ENCODE measurements around the gene CMTM4. TPM values are rescaled to one million over a fixed set of nuclear protein-coding genes. Genes with fewer than 3 reads are reported as not detected.

The CMTM4 gene
- total and polyA plus RNA-seq, 11 donors, result 4.5 to 22.5 (median 12.2) TPM

DNA sequence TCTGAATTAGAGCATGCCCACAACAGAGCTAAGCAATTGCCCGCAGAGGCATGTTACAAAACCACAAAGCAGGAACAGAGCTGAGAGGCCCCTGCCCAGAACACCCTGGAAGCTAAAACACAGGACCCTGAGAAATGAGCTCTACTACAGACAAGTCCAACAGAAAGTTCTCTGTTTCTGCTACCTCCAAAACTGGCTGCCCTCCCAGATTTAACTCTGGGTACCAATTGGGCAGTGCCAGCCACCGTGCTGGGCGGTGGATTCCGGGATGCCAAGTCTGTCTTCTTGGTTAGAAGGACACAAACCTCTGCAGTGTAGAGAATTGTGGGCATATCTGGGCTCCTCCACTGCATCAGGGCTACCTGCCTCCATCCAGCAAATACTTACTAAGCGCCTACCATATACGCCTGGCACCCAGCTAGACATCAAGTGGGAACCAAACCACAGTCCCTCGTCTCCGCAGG lies 1.0 kb downstream of the CMTM4 start:
- Histone ChIP-seq H3K36me3 (no peaks in the 10 kb centered on the region), H3K27ac (peak overlapping the region in 1 of 12 donors; percentile 58), H3K27me3 (no peaks in the 10 kb centered on the region), H3K4me3 (peak overlapping the region in 11 of 12 donors; percentile 60 to 94 (median 78)), H3K9me3 (no peaks in the 10 kb centered on the region), H3K4me1 (peaks cover 0 to 21% (median 12%) of the 10 kb centered on the region in 12 donors)
- no peak for DNase-seq
- 46 to 63% (median 52%) methylated on average over 6 to 8 of the region's 8 CpGs for WGBS, 4 donors
- ATAC-seq, result no peak
- intact Hi-C loops (cut with DNase I), result loop anchor here in 2 of 10 donors (5.0 to 10.0 kb wide), 3 partner anchors 49 to 81 kb away; partner anchors contain the start of gene DYNC1LI2 (in 1 of the 2)
- no peak for TF ChIP-seq POLR2A (IDR thresholded peaks at IDR 0.05)
- TF ChIP-seq, protein P1, sequence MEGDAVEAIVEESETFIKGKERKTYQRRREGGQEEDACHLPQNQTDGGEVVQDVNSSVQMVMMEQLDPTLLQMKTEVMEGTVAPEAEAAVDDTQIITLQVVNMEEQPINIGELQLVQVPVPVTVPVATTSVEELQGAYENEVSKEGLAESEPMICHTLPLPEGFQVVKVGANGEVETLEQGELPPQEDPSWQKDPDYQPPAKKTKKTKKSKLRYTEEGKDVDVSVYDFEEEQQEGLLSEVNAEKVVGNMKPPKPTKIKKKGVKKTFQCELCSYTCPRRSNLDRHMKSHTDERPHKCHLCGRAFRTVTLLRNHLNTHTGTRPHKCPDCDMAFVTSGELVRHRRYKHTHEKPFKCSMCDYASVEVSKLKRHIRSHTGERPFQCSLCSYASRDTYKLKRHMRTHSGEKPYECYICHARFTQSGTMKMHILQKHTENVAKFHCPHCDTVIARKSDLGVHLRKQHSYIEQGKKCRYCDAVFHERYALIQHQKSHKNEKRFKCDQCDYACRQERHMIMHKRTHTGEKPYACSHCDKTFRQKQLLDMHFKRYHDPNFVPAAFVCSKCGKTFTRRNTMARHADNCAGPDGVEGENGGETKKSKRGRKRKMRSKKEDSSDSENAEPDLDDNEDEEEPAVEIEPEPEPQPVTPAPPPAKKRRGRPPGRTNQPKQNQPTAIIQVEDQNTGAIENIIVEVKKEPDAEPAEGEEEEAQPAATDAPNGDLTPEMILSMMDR (IDR thresholded peaks at IDR 0.05), result no peak

- DNase-seq (no peak), ATAC-seq (no peak)
- no peak overlapping the region for H3K4me3 ChIP-seq
- H3K9me3 ChIP-seq, result no peaks in the 10 kb centered on the region
- TF ChIP-seq, protein P1 (IDR thresholded peaks at IDR 0.05), result no peak
- TF ChIP-seq POLR2A (IDR thresholded peaks at IDR 0.05), result no peak
- H3K4me1 ChIP-seq, result peaks cover 0 to 20% (median 12%) of the 10 kb centered on the region in 12 donors
- 91 to 93% (median 92%) methylated on average over 4 of the region's 4 CpGs for WGBS, 4 donors
- no peak overlapping the region for H3K27ac ChIP-seq
- H3K27me3 ChIP-seq, result no peaks in the 10 kb centered on the region
- no peaks in the 10 kb centered on the region for H3K36me3 ChIP-seq
- intact Hi-C loops (cut with DNase I), result loop anchor here in 1 of 10 donors (10.0 kb wide), 2 partner anchors 52 to 78 kb away; no protein-coding TSS in a partner anchor
These were observed 3.4 kb downstream of the CMTM4 start for GRCh38 chr16:66693149-66693548.

DNA sequence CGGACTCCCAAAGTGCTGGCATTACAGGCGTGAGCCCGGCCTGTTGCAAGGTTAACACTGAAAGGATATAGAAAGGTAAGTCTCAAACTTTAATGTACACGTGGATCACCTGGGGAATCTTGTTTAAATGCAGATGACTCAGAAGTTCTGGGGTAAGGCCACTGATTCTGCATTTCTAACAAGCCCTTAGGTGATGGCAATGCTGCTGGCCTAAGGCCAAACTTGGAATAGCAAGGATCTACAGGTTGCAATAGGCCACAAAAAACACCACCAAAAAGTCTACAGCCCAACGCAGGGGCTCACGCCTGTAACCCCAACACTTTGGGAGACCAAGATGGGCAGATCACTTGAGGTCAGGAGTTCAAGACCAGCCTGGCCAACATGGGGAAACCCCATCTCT lies 4.2 kb downstream of the CMTM4 start:
- TF ChIP-seq, protein P1 (IDR thresholded peaks at IDR 0.05), result no peak
- no peak for TF ChIP-seq POLR2A (IDR thresholded peaks at IDR 0.05)
- no peak overlapping the region for H3K27ac ChIP-seq
- intact Hi-C loops (cut with DNase I), result loop anchor here in 1 of 10 donors (10.0 kb wide), 2 partner anchors 52 to 78 kb away; no protein-coding TSS in a partner anchor
- H3K4me3 ChIP-seq, result no peak overlapping the region
- no peaks in the 10 kb centered on the region for H3K27me3 ChIP-seq
- peaks cover 0 to 18% (median 12%) of the 10 kb centered on the region in 12 donors for H3K4me1 ChIP-seq
- 93 to 96% (median 94%) methylated on average over 6 of the region's 6 CpGs for WGBS, 4 donors
- DNase-seq (no peak), ATAC-seq (no peak)
- no peaks in the 10 kb centered on the region for H3K9me3 ChIP-seq
- H3K36me3 ChIP-seq, result no peaks in the 10 kb centered on the region

DNA sequence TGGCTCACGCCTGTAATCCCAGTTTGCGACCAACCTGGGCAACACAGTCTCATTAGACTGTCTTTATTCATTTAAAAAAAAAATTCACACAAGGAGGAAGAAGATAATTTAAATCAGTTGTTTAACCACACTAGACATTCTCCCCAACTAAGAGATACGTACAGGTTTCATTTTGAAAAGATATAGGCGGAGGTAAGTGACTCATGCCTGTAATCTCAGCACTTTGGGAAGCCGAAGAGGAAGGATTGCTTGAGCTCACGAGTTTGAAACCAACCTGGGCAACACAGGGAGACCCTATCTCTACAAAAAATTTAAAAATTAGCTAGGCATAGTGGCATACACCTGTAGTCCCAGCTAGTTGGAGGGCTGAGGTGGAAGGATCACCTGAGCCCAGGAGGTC lies 5.3 kb downstream of the CMTM4 start:
- no peaks in the 10 kb centered on the region for H3K9me3 ChIP-seq
- no peaks in the 10 kb centered on the region for H3K27me3 ChIP-seq
- H3K36me3 ChIP-seq, result no peaks in the 10 kb centered on the region
- TF ChIP-seq, protein P1 (IDR thresholded peaks at IDR 0.05), result no peak
- no peak for TF ChIP-seq POLR2A (IDR thresholded peaks at IDR 0.05)
- 94 to 99% (median 96%) methylated on average over 6 of the region's 6 CpGs for WGBS, 4 donors
- H3K4me3 ChIP-seq, result no peak overlapping the region
- intact Hi-C loops (cut with DNase I), result loop anchor here in 1 of 10 donors (10.0 kb wide), 2 partner anchors 54 to 76 kb away; no protein-coding TSS in a partner anchor
- H3K4me1 ChIP-seq, result peaks cover 0 to 15% (median 11%) of the 10 kb centered on the region in 12 donors
- no peak for ATAC-seq
- DNase-seq, result no peak
- no peak overlapping the region for H3K27ac ChIP-seq
